Measurements from ENCODE around the gene CILP2. TPM values are rescaled to one million over a fixed set of nuclear protein-coding genes. Genes with fewer than 3 reads are reported as not detected.

Gene CILP2
- total RNA-seq, 2 experiments from 2014 or later, result 1.1 to 1.7 TPM

DNA sequence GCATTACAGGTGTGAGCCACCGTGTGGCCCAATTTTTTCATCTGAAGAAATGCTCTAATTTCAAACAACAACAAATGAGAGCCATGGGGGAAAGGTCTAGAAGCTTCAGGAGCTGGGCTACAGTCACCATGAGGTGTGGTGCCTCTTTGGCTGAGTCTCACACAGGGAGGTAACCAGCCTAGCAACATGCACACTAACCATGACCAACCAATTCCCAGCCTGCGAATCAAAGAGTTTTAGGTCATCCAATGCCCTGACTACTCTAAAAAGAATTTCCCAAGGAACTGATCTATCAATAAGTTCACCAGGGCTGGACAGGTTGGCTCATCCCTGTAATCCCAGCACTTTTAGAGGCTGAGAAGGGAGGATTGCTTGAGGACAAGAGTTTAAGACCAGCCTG, 50.5 kb downstream of the CILP2 start:
- peak overlapping the region; percentile 71 for H3K27ac Mint-ChIP-seq
- no peak for ATAC-seq (ENCODE audit: poor library complexity)
- no peaks in the 10 kb centered on the region for H3K27me3 Mint-ChIP-seq

DNA sequence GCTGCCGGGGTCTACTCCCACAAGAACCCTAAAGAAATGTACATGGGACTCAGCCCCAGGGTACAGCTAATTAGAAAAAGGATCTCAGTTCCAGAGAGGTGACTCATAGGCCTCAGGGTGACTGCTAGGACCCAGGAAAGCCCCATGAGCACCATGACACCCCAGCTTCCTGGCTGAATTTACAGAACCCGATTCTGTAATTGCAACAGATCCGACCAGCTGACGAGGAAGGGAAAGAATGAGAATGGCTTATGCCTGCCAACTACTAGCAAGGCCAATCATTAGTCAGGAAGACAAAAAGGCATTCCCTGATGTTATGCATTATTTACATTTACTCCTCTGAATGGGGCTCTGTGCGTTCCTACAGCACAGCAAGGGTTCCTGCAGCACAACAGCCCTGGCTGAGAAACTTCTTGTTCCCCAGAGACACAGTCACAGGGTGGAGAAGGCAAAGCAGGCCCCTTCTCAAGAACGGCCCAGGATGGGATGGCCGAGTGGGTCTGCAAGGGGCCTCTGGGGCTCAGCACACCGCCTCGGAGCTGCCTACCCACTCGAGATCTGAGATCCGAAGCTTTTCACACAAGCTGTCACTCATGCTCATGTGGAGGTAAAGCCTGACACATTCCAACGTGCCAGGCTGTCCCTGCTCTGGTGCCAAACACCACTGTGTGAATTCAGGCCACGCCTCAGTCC, 53.2 kb downstream of the CILP2 start:
- Histone ChIP-seq H3K27ac (ENCODE audit: low read depth in 1 of 2, low read length in 2 of 2) (peak overlapping the region; percentile 55 to 79), H3K9me3 (ENCODE audit: control insufficient read depth in 1 of 2, insufficient read depth in 1 of 2, low read length in 2 of 2) (no peaks in the 10 kb centered on the region), H3K4me3 (ENCODE audit: low read length) (no peak overlapping the region), H3K4me1 (ENCODE audit: insufficient read depth, low read length) (peaks cover 78% of the 10 kb centered on the region), H3K27me3 (ENCODE audit: control insufficient read depth in 1 of 2, insufficient read depth in 2 of 2, low read length in 2 of 2) (no peaks in the 10 kb centered on the region), H3K36me3 (ENCODE audit: insufficient read depth, low read length) (peaks cover 30% of the 10 kb centered on the region)
- DNase-seq, result peak in 13 of 14 experiments; percentile 27 to 92 (median 49)
- CTCF ChIA-PET, result interaction anchor here (1.1 to 3.2 kb wide), 4 partner anchors 15 to 59 kb away, joined by 4 to 12 read pairs (median 10); partner anchors contain the start of gene GMIP
- no peaks in the 10 kb centered on the region for H3K27me3 Mint-ChIP-seq
- intact Hi-C loops (cut with DNase I, micrococcal nuclease), result loop anchor here (2.0 to 5.0 kb wide), 2 partner anchors 16 to 54 kb away; partner anchors contain the start of gene CILP2 (in 1 of the 2)
- H3K27ac Mint-ChIP-seq, result peak overlapping the region; percentile 92
- peaks cover 47% of the 10 kb centered on the region for H3K4me1 Mint-ChIP-seq (ENCODE audit: low read depth)
- H3K9me3 Mint-ChIP-seq, result no peaks in the 10 kb centered on the region
- POLR2A ChIA-PET, result interaction anchor here (0.6 to 1.7 kb wide), 5 partner anchors 27 to 96 kb away, joined by 3 to 5 read pairs (median 3); partner anchors contain the start of genes ATP13A1 and PBX4
- TF ChIP-seq, protein P1, sequence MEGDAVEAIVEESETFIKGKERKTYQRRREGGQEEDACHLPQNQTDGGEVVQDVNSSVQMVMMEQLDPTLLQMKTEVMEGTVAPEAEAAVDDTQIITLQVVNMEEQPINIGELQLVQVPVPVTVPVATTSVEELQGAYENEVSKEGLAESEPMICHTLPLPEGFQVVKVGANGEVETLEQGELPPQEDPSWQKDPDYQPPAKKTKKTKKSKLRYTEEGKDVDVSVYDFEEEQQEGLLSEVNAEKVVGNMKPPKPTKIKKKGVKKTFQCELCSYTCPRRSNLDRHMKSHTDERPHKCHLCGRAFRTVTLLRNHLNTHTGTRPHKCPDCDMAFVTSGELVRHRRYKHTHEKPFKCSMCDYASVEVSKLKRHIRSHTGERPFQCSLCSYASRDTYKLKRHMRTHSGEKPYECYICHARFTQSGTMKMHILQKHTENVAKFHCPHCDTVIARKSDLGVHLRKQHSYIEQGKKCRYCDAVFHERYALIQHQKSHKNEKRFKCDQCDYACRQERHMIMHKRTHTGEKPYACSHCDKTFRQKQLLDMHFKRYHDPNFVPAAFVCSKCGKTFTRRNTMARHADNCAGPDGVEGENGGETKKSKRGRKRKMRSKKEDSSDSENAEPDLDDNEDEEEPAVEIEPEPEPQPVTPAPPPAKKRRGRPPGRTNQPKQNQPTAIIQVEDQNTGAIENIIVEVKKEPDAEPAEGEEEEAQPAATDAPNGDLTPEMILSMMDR (IDR thresholded peaks at IDR 0.05), result no peak
- H3K36me3 Mint-ChIP-seq (ENCODE audit: low read depth), result peaks cover 38% of the 10 kb centered on the region
- ATAC-seq (ENCODE audit: poor library complexity), result peak; percentile 91
- H3K4me3 Mint-ChIP-seq, result peak overlapping the region; percentile 60

More for the DNA sequence above, 50.5 kb downstream of the CILP2 start:
- TF ChIP-seq, protein P1 (IDR thresholded peaks at IDR 0.05), result no peak
- Histone ChIP-seq H3K27me3 (ENCODE audit: control insufficient read depth in 1 of 2, insufficient read depth in 2 of 2, low read length in 2 of 2) (no peaks in the 10 kb centered on the region), H3K27ac (ENCODE audit: low read depth in 1 of 2, low read length in 2 of 2) (peak overlapping the region in 1 of 2 donors; percentile 28), H3K9me3 (ENCODE audit: control insufficient read depth in 1 of 2, insufficient read depth in 1 of 2, low read length in 2 of 2) (no peaks in the 10 kb centered on the region), H3K36me3 (ENCODE audit: insufficient read depth, low read length) (peaks cover 27% of the 10 kb centered on the region), H3K4me1 (ENCODE audit: insufficient read depth, low read length) (peaks cover 53% of the 10 kb centered on the region), H3K4me3 (ENCODE audit: low read length) (no peak overlapping the region)
- POLR2A ChIA-PET, result interaction anchor here (1.0 kb wide), 1 partner anchor 80 kb away, joined by 4 read pairs; the partner anchor contains the start of gene ZNF101
- H3K36me3 Mint-ChIP-seq (ENCODE audit: low read depth), result peaks cover 35% of the 10 kb centered on the region
- no peaks in the 10 kb centered on the region for H3K9me3 Mint-ChIP-seq
- H3K4me1 Mint-ChIP-seq (ENCODE audit: low read depth), result peaks cover 41% of the 10 kb centered on the region
- DNase-seq, result no peak
- CTCF ChIA-PET, result interaction anchor here (1.3 kb wide), 1 partner anchor 55 kb away, joined by 4 read pairs; the partner anchor contains the start of gene GMIP
- no peak overlapping the region for H3K4me3 Mint-ChIP-seq
- intact Hi-C loops (cut with DNase I, micrococcal nuclease), result no loop called here

DNA sequence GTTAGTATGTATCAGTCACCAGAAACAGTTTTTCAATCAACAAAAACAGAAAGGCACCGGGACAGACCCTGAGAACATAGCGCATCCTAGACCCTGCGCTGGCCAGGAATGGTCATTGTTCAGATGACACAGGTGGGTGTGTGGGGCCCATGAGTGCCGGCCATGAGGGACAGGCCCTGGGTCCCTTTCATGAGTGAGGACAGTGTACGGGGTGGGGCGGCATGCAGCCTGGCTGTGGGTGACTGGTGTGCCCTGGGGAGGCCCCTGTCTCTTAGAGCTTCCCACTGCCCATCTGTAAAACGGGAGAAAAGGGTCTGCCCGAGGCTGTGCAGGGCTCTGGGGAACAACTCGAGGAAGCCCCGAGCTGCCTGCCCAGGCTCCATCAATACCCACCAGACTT, 54.6 kb downstream of the CILP2 start:
- H3K27ac ChIP-seq (ENCODE audit: low read depth in 1 of 2, low read length in 2 of 2), result no peak overlapping the region
- H3K9me3 ChIP-seq (ENCODE audit: control insufficient read depth in 1 of 2, insufficient read depth in 1 of 2, low read length in 2 of 2), result no peaks in the 10 kb centered on the region
- Mint-ChIP-seq H3K4me1 (ENCODE audit: low read depth) (peaks cover 57% of the 10 kb centered on the region), H3K27ac (no peak overlapping the region), H3K9me3 (no peaks in the 10 kb centered on the region), H3K27me3 (no peaks in the 10 kb centered on the region), H3K4me3 (no peak overlapping the region), H3K36me3 (ENCODE audit: low read depth) (peaks cover 44% of the 10 kb centered on the region)
- DNase-seq, result no peak
- H3K36me3 ChIP-seq (ENCODE audit: insufficient read depth, low read length), result peaks cover 35% of the 10 kb centered on the region
- H3K27me3 ChIP-seq (ENCODE audit: control insufficient read depth in 1 of 2, insufficient read depth in 2 of 2, low read length in 2 of 2), result no peaks in the 10 kb centered on the region
- CTCF ChIA-PET, result no interaction called here
- POLR2A ChIA-PET, result no interaction called here
- intact Hi-C loops (cut with DNase I, micrococcal nuclease), result loop anchor here in 1 of 2 experiments (5.0 kb wide), 1 partner anchor 55 kb away; the partner anchor contains the start of gene CILP2
- peaks cover 92% of the 10 kb centered on the region for H3K4me1 ChIP-seq (ENCODE audit: insufficient read depth, low read length)
- TF ChIP-seq, protein P1 (IDR thresholded peaks at IDR 0.05), result no peak
- no peak overlapping the region for H3K4me3 ChIP-seq (ENCODE audit: low read length)
- no peak for ATAC-seq (ENCODE audit: poor library complexity)

All from CD4-positive, alpha-beta T cell (primary cell).